OCI-LY1 (cell line): ENCODE measurements around the gene WWOX.

ENCODE experiments used
- EZH2 ChIP-seq: fragments of 200-600 bp; sonication (generic), shearing (Covaris generic); IDR thresholded peaks from 2 replicates; pipeline ENCODE4 v1.8.0; 2017; ENCODE audit warnings: borderline replicate concordance, mixed run types, mild to moderate bottlenecking, antibody characterized with exemption, low read length, moderate library complexity, mixed read lengths
- TF ChIP-seq, protein P1 (sequence below): fragments of 200-600 bp; sonication (generic), shearing (Covaris generic); IDR thresholded peaks from 2 replicates; pipeline ENCODE4 v1.5.1; 2017; ENCODE audit warnings: mild to moderate bottlenecking, antibody characterized with exemption, low read length, moderate library complexity, mixed read lengths

- TF ChIP-seq, protein P1, sequence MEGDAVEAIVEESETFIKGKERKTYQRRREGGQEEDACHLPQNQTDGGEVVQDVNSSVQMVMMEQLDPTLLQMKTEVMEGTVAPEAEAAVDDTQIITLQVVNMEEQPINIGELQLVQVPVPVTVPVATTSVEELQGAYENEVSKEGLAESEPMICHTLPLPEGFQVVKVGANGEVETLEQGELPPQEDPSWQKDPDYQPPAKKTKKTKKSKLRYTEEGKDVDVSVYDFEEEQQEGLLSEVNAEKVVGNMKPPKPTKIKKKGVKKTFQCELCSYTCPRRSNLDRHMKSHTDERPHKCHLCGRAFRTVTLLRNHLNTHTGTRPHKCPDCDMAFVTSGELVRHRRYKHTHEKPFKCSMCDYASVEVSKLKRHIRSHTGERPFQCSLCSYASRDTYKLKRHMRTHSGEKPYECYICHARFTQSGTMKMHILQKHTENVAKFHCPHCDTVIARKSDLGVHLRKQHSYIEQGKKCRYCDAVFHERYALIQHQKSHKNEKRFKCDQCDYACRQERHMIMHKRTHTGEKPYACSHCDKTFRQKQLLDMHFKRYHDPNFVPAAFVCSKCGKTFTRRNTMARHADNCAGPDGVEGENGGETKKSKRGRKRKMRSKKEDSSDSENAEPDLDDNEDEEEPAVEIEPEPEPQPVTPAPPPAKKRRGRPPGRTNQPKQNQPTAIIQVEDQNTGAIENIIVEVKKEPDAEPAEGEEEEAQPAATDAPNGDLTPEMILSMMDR, result no peak
- TF ChIP-seq EZH2, result no peak
Observed at GRCh38 chr16:78972006-78972405, 872.6 kb downstream of the WWOX start.
